ENCODE measurements around the gene MYO5C.

MYO5C gene

GRCh38 chr15:52295421-52296001 is at the start of gene MYO5C:
Gene MYO5C (minus strand): TSS chr15:52295804. CDS start chr15:52295636, 168 bp downstream.
- DNase-seq, result peak; percentile 82

GRCh38 chr15:52344592-52344991 is 49.0 kb upstream of the MYO5C start:
- no peak for DNase-seq

- DNase-seq, result no peak
These were observed 48.2 kb upstream of the MYO5C start for GRCh38 chr15:52343831-52344230.

GRCh38 chr15:52340093-52340492 is 44.5 kb upstream of the MYO5C start:
- peak; percentile 43 for DNase-seq

- no peak for DNase-seq
These were observed 43.3 kb upstream of the MYO5C start for GRCh38 chr15:52338891-52339290.

- DNase-seq, result peak; percentile 6
These were observed 42.5 kb upstream of the MYO5C start for GRCh38 chr15:52338058-52338457.

GRCh38 chr15:52337198-52337853 is 41.7 kb upstream of the MYO5C start:
- DNase-seq, result peak; percentile 18

GRCh38 chr15:52336529-52336928 is 40.9 kb upstream of the MYO5C start:
- peak; percentile 10 for DNase-seq

GRCh38 chr15:52334491-52335160 is 39.0 kb upstream of the MYO5C start:
- DNase-seq, result no peak

GRCh38 chr15:52331490-52332240 is 36.1 kb upstream of the MYO5C start:
- DNase-seq, result peak; percentile 32

- no peak for DNase-seq
These were observed 34.4 kb upstream of the MYO5C start for GRCh38 chr15:52329987-52330386.

- DNase-seq, result no peak
These were observed 33.5 kb upstream of the MYO5C start for GRCh38 chr15:52329150-52329549.

- DNase-seq, result no peak
These were observed 33.1 kb upstream of the MYO5C start for GRCh38 chr15:52328680-52329079.

- no peak for DNase-seq
These were observed 31.2 kb upstream of the MYO5C start for GRCh38 chr15:52326756-52327155.

- no peak for DNase-seq
These were observed 28.5 kb upstream of the MYO5C start for GRCh38 chr15:52324109-52324508.

- DNase-seq, result no peak
These were observed 23.3 kb upstream of the MYO5C start for GRCh38 chr15:52318729-52319500.

GRCh38 chr15:52317688-52318087 is 22.1 kb upstream of the MYO5C start:
- DNase-seq, result no peak

GRCh38 chr15:52317022-52317421 is 21.4 kb upstream of the MYO5C start:
- DNase-seq, result no peak

GRCh38 chr15:52309154-52309548 is 13.5 kb upstream of the MYO5C start:
- DNase-seq, result no peak

GRCh38 chr15:52308446-52309153 is 13.0 kb upstream of the MYO5C start:
- DNase-seq, result peak; percentile 16

GRCh38 chr15:52307847-52308246 is 12.2 kb upstream of the MYO5C start:
- DNase-seq, result no peak

GRCh38 chr15:52306270-52306669 is 10.7 kb upstream of the MYO5C start:
- DNase-seq, result no peak
